ENCODE data around the gene SNF8.

DNA sequence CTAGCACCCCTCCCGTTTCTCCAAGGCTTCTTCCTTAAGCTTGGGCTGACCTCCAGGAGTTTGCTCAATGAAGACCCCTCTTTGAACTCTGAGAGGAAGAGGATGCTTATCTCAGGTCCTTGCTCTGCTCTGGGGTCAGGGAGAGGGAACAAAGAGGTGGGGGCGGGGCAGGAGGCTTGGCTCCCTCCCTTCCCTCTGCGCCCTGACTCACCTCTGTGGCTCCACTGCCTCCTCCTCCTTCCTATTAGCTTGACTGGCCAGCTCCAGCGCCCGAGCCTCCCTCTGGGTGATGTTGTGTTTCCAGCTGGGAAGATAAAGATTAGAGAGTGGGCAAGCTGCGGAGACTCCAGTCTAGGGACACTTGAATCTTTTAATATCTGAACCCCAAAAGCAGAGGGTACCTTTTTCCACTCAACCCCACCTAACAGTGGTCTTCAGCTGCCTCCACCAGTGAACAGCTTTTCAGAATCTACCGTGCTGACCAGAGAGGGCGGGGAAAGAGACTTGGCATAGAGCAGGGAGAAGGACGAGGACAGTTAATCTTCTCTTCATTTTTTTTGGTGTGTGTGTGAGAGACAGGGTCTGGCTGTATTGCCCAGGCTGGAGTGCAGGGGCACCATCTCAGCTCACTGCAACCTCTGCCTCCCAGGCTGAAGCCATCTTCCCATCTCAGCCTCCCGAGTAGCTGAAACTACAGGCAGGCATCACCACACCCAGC, 17.0 kb upstream of the SNF8 start:
- TF ChIP-seq, protein P1, sequence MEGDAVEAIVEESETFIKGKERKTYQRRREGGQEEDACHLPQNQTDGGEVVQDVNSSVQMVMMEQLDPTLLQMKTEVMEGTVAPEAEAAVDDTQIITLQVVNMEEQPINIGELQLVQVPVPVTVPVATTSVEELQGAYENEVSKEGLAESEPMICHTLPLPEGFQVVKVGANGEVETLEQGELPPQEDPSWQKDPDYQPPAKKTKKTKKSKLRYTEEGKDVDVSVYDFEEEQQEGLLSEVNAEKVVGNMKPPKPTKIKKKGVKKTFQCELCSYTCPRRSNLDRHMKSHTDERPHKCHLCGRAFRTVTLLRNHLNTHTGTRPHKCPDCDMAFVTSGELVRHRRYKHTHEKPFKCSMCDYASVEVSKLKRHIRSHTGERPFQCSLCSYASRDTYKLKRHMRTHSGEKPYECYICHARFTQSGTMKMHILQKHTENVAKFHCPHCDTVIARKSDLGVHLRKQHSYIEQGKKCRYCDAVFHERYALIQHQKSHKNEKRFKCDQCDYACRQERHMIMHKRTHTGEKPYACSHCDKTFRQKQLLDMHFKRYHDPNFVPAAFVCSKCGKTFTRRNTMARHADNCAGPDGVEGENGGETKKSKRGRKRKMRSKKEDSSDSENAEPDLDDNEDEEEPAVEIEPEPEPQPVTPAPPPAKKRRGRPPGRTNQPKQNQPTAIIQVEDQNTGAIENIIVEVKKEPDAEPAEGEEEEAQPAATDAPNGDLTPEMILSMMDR (IDR thresholded peaks at IDR 0.05; ENCODE audit: insufficient read depth, low read length, poor library complexity, severe bottlenecking), result no peak
- no peak for TF ChIP-seq EZH2phosphoT487 (conservative IDR thresholded peaks at IDR 0.05; ENCODE audit: low read length)
